Measurements from ENCODE around the gene AHDC1. TPM values are rescaled to one million over a fixed set of nuclear protein-coding genes. Genes with fewer than 3 reads are reported as not detected.

AHDC1 gene
- total and polyA plus RNA-seq, 2 donors (not counting 1 experiment from before 2014, with no cell fraction given), result 4.2 to 6.9 TPM

DNA sequence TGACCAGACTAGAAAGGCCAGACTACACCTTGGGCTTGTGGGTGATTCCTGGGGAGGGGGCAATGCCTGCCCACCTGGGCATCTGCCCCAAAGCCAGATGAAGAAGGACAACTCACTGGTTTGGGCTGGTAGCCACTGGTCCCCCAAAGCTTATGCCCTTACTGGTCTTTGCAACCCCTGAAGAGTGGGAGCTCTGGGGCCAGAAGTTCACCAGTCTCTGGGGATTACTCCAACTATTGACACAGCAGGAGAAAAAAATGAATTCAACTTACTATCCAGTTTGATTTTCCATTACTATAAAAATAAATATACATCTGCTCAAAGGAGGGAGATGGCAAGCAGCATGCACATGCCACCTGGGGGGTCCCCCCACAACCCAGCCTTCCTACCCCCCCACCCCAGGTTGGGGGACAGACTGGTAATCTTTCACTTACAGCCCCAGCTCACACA lies 2.6 kb downstream of the AHDC1 start:
- H3K36me3 ChIP-seq (ENCODE audit: control insufficient read depth, insufficient read depth, low read length), result no peaks in the 10 kb centered on the region
- peaks cover 34% of the 10 kb centered on the region for H3K4me1 ChIP-seq (ENCODE audit: control insufficient read depth, extremely low read depth, insufficient read depth, low read length)
- peak overlapping the region; percentile 58 for H3K9ac ChIP-seq (ENCODE audit: insufficient read depth, low read length)
- no peak overlapping the region for H2AFZ ChIP-seq (ENCODE audit: low read length)
- peak overlapping the region; percentile 97 for H3K4me2 ChIP-seq (ENCODE audit: extremely low read depth, insufficient read depth, low read length)
- TF ChIP-seq EZH2 (IDR thresholded peaks at IDR 0.05; ENCODE audit: low read length, missing control alignments), result no peak
- TF ChIP-seq, protein P1, sequence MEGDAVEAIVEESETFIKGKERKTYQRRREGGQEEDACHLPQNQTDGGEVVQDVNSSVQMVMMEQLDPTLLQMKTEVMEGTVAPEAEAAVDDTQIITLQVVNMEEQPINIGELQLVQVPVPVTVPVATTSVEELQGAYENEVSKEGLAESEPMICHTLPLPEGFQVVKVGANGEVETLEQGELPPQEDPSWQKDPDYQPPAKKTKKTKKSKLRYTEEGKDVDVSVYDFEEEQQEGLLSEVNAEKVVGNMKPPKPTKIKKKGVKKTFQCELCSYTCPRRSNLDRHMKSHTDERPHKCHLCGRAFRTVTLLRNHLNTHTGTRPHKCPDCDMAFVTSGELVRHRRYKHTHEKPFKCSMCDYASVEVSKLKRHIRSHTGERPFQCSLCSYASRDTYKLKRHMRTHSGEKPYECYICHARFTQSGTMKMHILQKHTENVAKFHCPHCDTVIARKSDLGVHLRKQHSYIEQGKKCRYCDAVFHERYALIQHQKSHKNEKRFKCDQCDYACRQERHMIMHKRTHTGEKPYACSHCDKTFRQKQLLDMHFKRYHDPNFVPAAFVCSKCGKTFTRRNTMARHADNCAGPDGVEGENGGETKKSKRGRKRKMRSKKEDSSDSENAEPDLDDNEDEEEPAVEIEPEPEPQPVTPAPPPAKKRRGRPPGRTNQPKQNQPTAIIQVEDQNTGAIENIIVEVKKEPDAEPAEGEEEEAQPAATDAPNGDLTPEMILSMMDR (conservative IDR thresholded peaks at IDR 0.05 in 1 of 2, IDR thresholded peaks at IDR 0.05 in 1 of 2; ENCODE audit: low read depth in 1 of 2, low read length in 2 of 2), result no peak
- peaks cover 67% of the 10 kb centered on the region for H3K79me2 ChIP-seq (ENCODE audit: control insufficient read depth, insufficient read depth, low read length)
- no peak for DNase-seq (ENCODE audit: low read depth in 2 of 2)
- H3K27me3 ChIP-seq (ENCODE audit: control insufficient read depth, insufficient read depth, low read length), result no peaks in the 10 kb centered on the region
- no peaks in the 10 kb centered on the region for H3K9me3 ChIP-seq (ENCODE audit: control insufficient read depth, insufficient read depth, low read depth, low read length)
- peak overlapping the region; percentile 65 to 93 (median 84) for H3K4me3 ChIP-seq (replicated peaks in 1 of 4; ENCODE audit: control extremely low read depth in 1 of 4, insufficient read depth in 1 of 4, low read depth in 3 of 4, low read length in 4 of 4)
- peak overlapping the region; percentile 10 for H3K27ac ChIP-seq (ENCODE audit: insufficient read depth, low read length)
- peaks cover 2% of the 10 kb centered on the region for H4K20me1 ChIP-seq (ENCODE audit: control insufficient read depth, extremely low read depth, insufficient read depth, low read length)

DNA sequence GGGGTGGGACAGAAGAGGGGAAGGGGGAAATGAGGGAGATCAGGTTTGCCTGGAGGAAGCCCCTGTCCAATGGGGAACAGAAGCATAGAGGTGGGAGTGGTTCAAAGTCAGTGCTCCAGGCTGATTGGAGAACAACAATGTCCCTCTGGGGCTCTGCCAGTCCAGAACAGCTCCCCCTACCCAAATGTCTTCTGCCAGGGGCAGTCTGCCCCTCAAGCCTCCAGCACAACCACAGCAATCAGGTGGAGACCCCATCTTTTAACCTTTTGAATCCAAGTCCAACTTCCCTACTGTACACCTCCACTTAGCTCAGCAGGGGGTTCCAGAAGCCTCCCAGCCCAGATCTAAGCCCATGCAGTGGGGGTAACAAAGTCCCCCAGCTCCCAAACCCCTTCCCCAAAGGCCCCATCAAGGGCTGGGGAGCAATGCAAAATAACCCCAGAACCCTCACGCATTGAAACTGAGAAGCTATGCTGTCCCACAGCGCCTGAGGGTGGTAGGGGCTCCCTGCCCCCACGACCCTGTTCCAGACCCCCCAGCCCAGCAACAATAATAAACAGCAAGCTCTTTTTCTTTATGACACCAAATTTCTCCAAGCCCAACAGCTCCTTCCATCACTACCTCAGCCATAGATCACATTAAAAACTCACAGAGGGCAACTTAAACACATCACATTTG lies 3.3 kb downstream of the AHDC1 start:
- TF ChIP-seq EZH2 (IDR thresholded peaks at IDR 0.05; ENCODE audit: low read length, missing control alignments), result no peak
- TF ChIP-seq, protein P1 (conservative IDR thresholded peaks at IDR 0.05 in 1 of 2, IDR thresholded peaks at IDR 0.05 in 1 of 2; ENCODE audit: low read depth in 1 of 2, low read length in 2 of 2), result peak in 1 of 2 donors; percentile 6
- Histone ChIP-seq H3K27me3 (ENCODE audit: control insufficient read depth, insufficient read depth, low read length) (no peaks in the 10 kb centered on the region), H3K9me3 (ENCODE audit: control insufficient read depth, insufficient read depth, low read depth, low read length) (no peaks in the 10 kb centered on the region), H3K36me3 (ENCODE audit: control insufficient read depth, insufficient read depth, low read length) (peaks cover 3% of the 10 kb centered on the region), H4K20me1 (ENCODE audit: control insufficient read depth, extremely low read depth, insufficient read depth, low read length) (peaks cover 2% of the 10 kb centered on the region), H3K9ac (ENCODE audit: insufficient read depth, low read length) (no peak overlapping the region), H3K27ac (ENCODE audit: insufficient read depth, low read length) (no peak overlapping the region), H3K4me1 (ENCODE audit: control insufficient read depth, extremely low read depth, insufficient read depth, low read length) (peaks cover 41% of the 10 kb centered on the region), H3K4me2 (ENCODE audit: extremely low read depth, insufficient read depth, low read length) (peak overlapping the region; percentile 97), H3K4me3 (replicated peaks in 1 of 4; ENCODE audit: control extremely low read depth in 1 of 4, insufficient read depth in 1 of 4, low read depth in 3 of 4, low read length in 4 of 4) (peak overlapping the region in 2 of 4 experiments; percentile 65 to 92), H2AFZ (ENCODE audit: low read length) (no peak overlapping the region), H3K79me2 (ENCODE audit: control insufficient read depth, insufficient read depth, low read length) (peaks cover 74% of the 10 kb centered on the region)
- DNase-seq (ENCODE audit: low read depth in 2 of 2), result peak in 1 of 2 donors; percentile 57

DNA sequence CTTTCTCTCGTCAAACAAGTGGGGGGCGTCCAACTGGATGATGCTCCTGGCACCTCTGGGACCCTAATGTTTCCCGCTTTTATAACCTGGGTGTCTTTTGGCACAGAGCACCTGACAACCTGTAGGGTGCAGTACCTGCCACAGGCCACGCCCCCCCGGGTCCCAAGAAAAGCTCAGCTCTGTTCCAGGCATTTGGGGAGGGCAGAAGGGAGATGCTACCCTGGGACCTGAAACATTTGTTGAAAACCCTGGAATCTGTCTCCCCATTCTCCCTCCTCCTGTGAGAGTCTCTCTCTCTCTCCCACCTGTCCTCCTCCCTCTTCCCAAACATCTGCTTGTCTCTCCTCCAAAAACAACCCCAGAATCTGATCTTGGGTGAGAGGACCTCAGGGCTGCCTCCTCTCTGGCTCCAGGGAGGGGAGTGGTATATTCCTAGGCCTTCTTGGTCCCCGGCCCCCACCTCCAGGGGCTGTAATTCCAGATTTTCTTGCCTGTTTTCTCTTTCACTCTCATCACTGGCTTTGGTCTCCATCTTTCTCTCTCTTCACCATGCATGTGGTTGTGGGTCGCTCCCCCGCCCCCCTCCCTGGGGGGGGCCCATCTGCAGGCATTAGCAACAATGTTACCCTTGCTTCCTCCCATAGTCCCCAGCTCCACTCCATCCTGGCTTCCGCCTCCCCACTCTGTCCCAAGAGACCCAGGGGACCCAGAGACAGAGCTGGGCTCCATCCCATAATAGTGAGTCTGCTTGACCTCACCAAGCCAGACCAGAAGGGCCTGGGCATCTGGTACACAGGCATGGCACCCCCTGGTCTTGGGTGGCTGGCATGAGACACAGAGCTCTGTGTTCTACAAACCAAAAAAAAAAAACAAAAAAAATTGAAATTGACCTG lies 4.1 kb downstream of the AHDC1 start:
- no peak for DNase-seq (ENCODE audit: low read depth in 2 of 2)
- H3K9ac ChIP-seq (ENCODE audit: insufficient read depth, low read length), result no peak overlapping the region
- no peak overlapping the region for H3K27ac ChIP-seq (ENCODE audit: insufficient read depth, low read length)
- H3K4me3 ChIP-seq (replicated peaks in 1 of 4; ENCODE audit: control extremely low read depth in 1 of 4, insufficient read depth in 1 of 4, low read depth in 3 of 4, low read length in 4 of 4), result peak overlapping the region in 1 of 4 experiments; percentile 92
- H2AFZ ChIP-seq (ENCODE audit: low read length), result no peak overlapping the region
- peaks cover 2% of the 10 kb centered on the region for H4K20me1 ChIP-seq (ENCODE audit: control insufficient read depth, extremely low read depth, insufficient read depth, low read length)
- H3K79me2 ChIP-seq (ENCODE audit: control insufficient read depth, insufficient read depth, low read length), result peaks cover 82% of the 10 kb centered on the region
- no peaks in the 10 kb centered on the region for H3K27me3 ChIP-seq (ENCODE audit: control insufficient read depth, insufficient read depth, low read length)
- peaks cover 49% of the 10 kb centered on the region for H3K4me1 ChIP-seq (ENCODE audit: control insufficient read depth, extremely low read depth, insufficient read depth, low read length)
- H3K9me3 ChIP-seq (ENCODE audit: control insufficient read depth, insufficient read depth, low read depth, low read length), result no peaks in the 10 kb centered on the region
- H3K36me3 ChIP-seq (ENCODE audit: control insufficient read depth, insufficient read depth, low read length), result peaks cover 3% of the 10 kb centered on the region
- TF ChIP-seq, protein P1 (conservative IDR thresholded peaks at IDR 0.05 in 1 of 2, IDR thresholded peaks at IDR 0.05 in 1 of 2; ENCODE audit: low read depth in 1 of 2, low read length in 2 of 2), result no peak
- TF ChIP-seq EZH2 (IDR thresholded peaks at IDR 0.05; ENCODE audit: low read length, missing control alignments), result no peak
- no peak overlapping the region for H3K4me2 ChIP-seq (ENCODE audit: extremely low read depth, insufficient read depth, low read length)

All from fibroblast of lung (primary cell).